DND-41 (cell line): ENCODE data around the gene CACNA2D4.

Experiments
- ATAC-seq: fragments of 200-7000 bp; cut with Tn5 transposase; 3 replicates; pipeline ENCODE4 v1.9.1; 2021; ENCODE audit warnings: low read depth; ENCODE audit not compliant: insufficient read depth
- DNase-seq: peaks from one replicate; pipeline ENCODE4 v3.0.0-alpha.2; 2020
- H2AFZ ChIP-seq: 2 replicates; pipeline ENCODE4 v1.6.0; 2012; ENCODE audit warnings: low read depth, low read length
- H3K27ac ChIP-seq: 2 replicates; pipeline ENCODE4 v1.5.1; 2012; ENCODE audit warnings: low read length, inconsistent platforms
- H3K27me3 ChIP-seq: fragments of 200-600 bp; sonication (generic); 2 replicates; pipeline ENCODE4 v1.6.0; 2012; ENCODE audit warnings: low read length, mild to moderate bottlenecking, inconsistent platforms; ENCODE audit not compliant: insufficient read depth, poor library complexity
- H3K36me3 ChIP-seq: 2 replicates; pipeline ENCODE4 v1.5.1; 2012; ENCODE audit warnings: low read length, inconsistent platforms; ENCODE audit not compliant: insufficient read depth
- H3K4me1 ChIP-seq: 2 replicates; pipeline ENCODE4 v1.5.1; 2012; ENCODE audit warnings: mild to moderate bottlenecking, low read length; ENCODE audit not compliant: insufficient read depth
- H3K4me2 ChIP-seq: 2 replicates; pipeline ENCODE4 v1.6.0; 2012; ENCODE audit warnings: mild to moderate bottlenecking, moderate library complexity, low read length, inconsistent platforms; ENCODE audit not compliant: insufficient read depth
- H3K4me3 ChIP-seq, 2 experiments: fragments of 200-600 bp in 1 of 2; shearing (Covaris generic) in 1 of 2; 2 replicates each; pipeline ENCODE4 v1.5.1; 2012 to 2016; ENCODE audit warnings: inconsistent platforms in 2 of 2, low read length in 2 of 2, mild to moderate bottlenecking in 2 of 2, low read depth in 1 of 2, moderate library complexity in 1 of 2
- H3K79me2 ChIP-seq: 2 replicates; pipeline ENCODE4 v1.6.0; 2012; ENCODE audit warnings: low read length, inconsistent platforms; ENCODE audit not compliant: insufficient read depth
- H3K9ac ChIP-seq: 2 replicates; pipeline ENCODE4 v1.6.0; 2012; ENCODE audit warnings: low read depth, mild to moderate bottlenecking, inconsistent platforms, low read length, moderate library complexity
- H3K9me3 ChIP-seq: 2 replicates; pipeline ENCODE4 v1.5.1; 2012; ENCODE audit warnings: low read length, moderate library complexity, mild to moderate bottlenecking, inconsistent platforms; ENCODE audit not compliant: insufficient read depth, severe bottlenecking
- H4K20me1 ChIP-seq: 2 replicates; pipeline ENCODE4 v1.6.0; 2012; ENCODE audit warnings: low read length; ENCODE audit not compliant: insufficient read depth
- CTCF ChIP-seq: IDR thresholded peaks from 2 replicates; pipeline ENCODE4 v1.5.1; 2012; ENCODE audit warnings: borderline replicate concordance, low read length, moderate library complexity, mild to moderate bottlenecking; ENCODE audit not compliant: poor library complexity, severe bottlenecking; ENCODE audit errors: extremely low read depth
- EZH2 ChIP-seq: IDR thresholded peaks from 3 replicates; pipeline ENCODE4 v1.6.1; 2012; ENCODE audit warnings: borderline replicate concordance, low read depth, mild to moderate bottlenecking, moderate library complexity, low read length, inconsistent platforms; ENCODE audit not compliant: severe bottlenecking

Gene CACNA2D4

GRCh38 chr12:1865284-1865866 is 53.1 kb downstream of the CACNA2D4 start:
- H3K27me3 ChIP-seq, result peaks cover 5% of the 10 kb centered on the region

GRCh38 chr12:1864867-1865266 is 53.6 kb downstream of the CACNA2D4 start:
- Histone ChIP-seq H2AFZ (no peak overlapping the region), H3K27me3 (peaks cover 5% of the 10 kb centered on the region), H3K36me3 (no peaks in the 10 kb centered on the region), H3K9me3 (no peaks in the 10 kb centered on the region), H3K27ac (no peak overlapping the region), H3K79me2 (no peaks in the 10 kb centered on the region), H4K20me1 (no peaks in the 10 kb centered on the region), H3K4me3 (no peak overlapping the region), H3K9ac (no peak overlapping the region), H3K4me2 (no peak overlapping the region), H3K4me1 (no peaks in the 10 kb centered on the region)
- DNase-seq, result no peak
- no peak for TF ChIP-seq CTCF
- no peak for TF ChIP-seq EZH2
- ATAC-seq, result no peak

More at GRCh38 chr12:1865284-1865866, 53.1 kb downstream of the CACNA2D4 start:
- Histone ChIP-seq H3K36me3 (no peaks in the 10 kb centered on the region), H3K4me2 (no peak overlapping the region), H2AFZ (no peak overlapping the region), H3K4me1 (no peaks in the 10 kb centered on the region), H3K27ac (no peak overlapping the region), H3K79me2 (no peaks in the 10 kb centered on the region), H3K9ac (no peak overlapping the region), H4K20me1 (no peaks in the 10 kb centered on the region), H3K9me3 (no peaks in the 10 kb centered on the region), H3K4me3 (no peak overlapping the region)
- DNase-seq (no peak), ATAC-seq (no peak)
- TF ChIP-seq CTCF (no peak), EZH2 (no peak)

GRCh38 chr12:1864456-1864855 is 54.0 kb downstream of the CACNA2D4 start:
- no peak for DNase-seq
- no peak overlapping the region for H2AFZ ChIP-seq
- no peaks in the 10 kb centered on the region for H3K9me3 ChIP-seq
- no peak for ATAC-seq
- H3K9ac ChIP-seq, result no peak overlapping the region
- no peaks in the 10 kb centered on the region for H3K4me1 ChIP-seq
- TF ChIP-seq EZH2 (no peak), CTCF (no peak)
- no peaks in the 10 kb centered on the region for H4K20me1 ChIP-seq
- no peaks in the 10 kb centered on the region for H3K79me2 ChIP-seq
- H3K27ac ChIP-seq, result no peak overlapping the region
- H3K36me3 ChIP-seq, result no peaks in the 10 kb centered on the region
- H3K27me3 ChIP-seq, result peaks cover 5% of the 10 kb centered on the region
- H3K4me2 ChIP-seq, result no peak overlapping the region
- H3K4me3 ChIP-seq, result no peak overlapping the region

- H4K20me1 ChIP-seq, result no peaks in the 10 kb centered on the region
- H3K9me3 ChIP-seq, result no peaks in the 10 kb centered on the region
- no peaks in the 10 kb centered on the region for H3K4me1 ChIP-seq
- peaks cover 5% of the 10 kb centered on the region for H3K27me3 ChIP-seq
- no peak overlapping the region for H3K9ac ChIP-seq
- no peaks in the 10 kb centered on the region for H3K36me3 ChIP-seq
- H2AFZ ChIP-seq, result no peak overlapping the region
- ATAC-seq (no peak), DNase-seq (no peak)
- no peak overlapping the region for H3K4me3 ChIP-seq
- no peak overlapping the region for H3K27ac ChIP-seq
- TF ChIP-seq CTCF (no peak), EZH2 (no peak)
- H3K4me2 ChIP-seq, result no peak overlapping the region
- no peaks in the 10 kb centered on the region for H3K79me2 ChIP-seq
Observed at GRCh38 chr12:1863823-1864222, 54.6 kb downstream of the CACNA2D4 start.
